Fibroblast of villous mesenchyme (primary cell): Measurements from ENCODE around the gene ZNF451. TPM values are rescaled to one million over a fixed set of nuclear protein-coding genes. Genes with fewer than 3 reads are reported as not detected.

Source experiments
- DNase-seq: peaks from one replicate; pipeline ENCODE4 v3.0.0-alpha.2; 2010; ENCODE audit warnings: low read depth
- H3K4me3 ChIP-seq: 2 replicates; pipeline ENCODE4 v1.5.1; 2011; ENCODE audit warnings: low read depth, mild to moderate bottlenecking, low read length
- CTCF ChIP-seq: IDR thresholded peaks from 2 replicates; pipeline ENCODE4 v1.5.1; 2012; ENCODE audit warnings: low read depth, mild to moderate bottlenecking, low read length; ENCODE audit not compliant: insufficient read depth
- total RNA-seq: library from RNA; depleted of rRNA; stranded (reverse); fragments of >200 nt; gene quantifications from 2 replicates; pipeline ENCODE4 v1.2.3, GENCODE V29; 2012

Gene ZNF451
- total RNA-seq, 1 donor, result 85.1 TPM

GRCh38 chr6:57116776-57117175 is 26.8 kb downstream of the ZNF451 start:
- no peak overlapping the region for H3K4me3 ChIP-seq
- TF ChIP-seq CTCF, result no peak
- peak; percentile 41 for DNase-seq

- no peak for DNase-seq
- no peak overlapping the region for H3K4me3 ChIP-seq
- no peak for TF ChIP-seq CTCF
Observed at GRCh38 chr6:57117796-57118195, 27.8 kb downstream of the ZNF451 start.

GRCh38 chr6:57123111-57123510 is 33.1 kb downstream of the ZNF451 start:
- DNase-seq, result no peak
- no peak overlapping the region for H3K4me3 ChIP-seq
- no peak for TF ChIP-seq CTCF

- H3K4me3 ChIP-seq, result no peak overlapping the region
- no peak for TF ChIP-seq CTCF
- peak; percentile 44 for DNase-seq
Observed at GRCh38 chr6:57127763-57128162, 37.8 kb downstream of the ZNF451 start.

GRCh38 chr6:57130661-57131177 is 40.7 kb downstream of the ZNF451 start:
- no peak overlapping the region for H3K4me3 ChIP-seq
- TF ChIP-seq CTCF, result no peak
- peak; percentile 37 for DNase-seq

GRCh38 chr6:57134954-57135353 is 45.0 kb downstream of the ZNF451 start:
- H3K4me3 ChIP-seq, result no peak overlapping the region
- no peak for DNase-seq
- TF ChIP-seq CTCF, result no peak

- no peak for TF ChIP-seq CTCF
- H3K4me3 ChIP-seq, result no peak overlapping the region
- peak; percentile 32 for DNase-seq
Observed at GRCh38 chr6:57135885-57136284, 45.9 kb downstream of the ZNF451 start.
